Astrocyte (in vitro differentiated cells and primary cell): Measurements from ENCODE around the gene KMT5C. TPM values are rescaled to one million over a fixed set of nuclear protein-coding genes. Genes with fewer than 3 reads are reported as not detected.

Experiments used
- DNase-seq: peaks from one replicate; pipeline ENCODE4 v3.0.0-alpha.2; 2010; ENCODE audit warnings: low read depth
- FAIRE-seq: peaks from 2 replicates; lab custom pipeline; 2011; peaks lifted over from hg19 to GRCh38; lab: Jason Lieb, UNC
- H2AFZ ChIP-seq: 2 replicates; pipeline ENCODE4 v1.6.0; 2012; ENCODE audit warnings: low read depth, low read length, inconsistent platforms
- H3K27ac ChIP-seq: 2 replicates; pipeline ENCODE4 v1.5.1; 2011; ENCODE audit warnings: low read depth, low read length, inconsistent platforms
- H3K27me3 ChIP-seq: 2 replicates; pipeline ENCODE4 v1.6.0; 2011; ENCODE audit warnings: low read length, inconsistent platforms; ENCODE audit not compliant: insufficient read depth
- H3K36me3 ChIP-seq: 2 replicates; pipeline ENCODE4 v1.5.1; 2011; ENCODE audit warnings: low read length, inconsistent platforms; ENCODE audit not compliant: insufficient read depth
- H3K4me1 ChIP-seq: 2 replicates; pipeline ENCODE4 v1.5.1; 2011; ENCODE audit warnings: low read length, inconsistent platforms; ENCODE audit not compliant: insufficient read depth
- H3K4me2 ChIP-seq: 2 replicates; pipeline ENCODE4 v1.6.0; 2012; ENCODE audit warnings: low read length, inconsistent platforms
- H3K4me3 ChIP-seq: 2 replicates; pipeline ENCODE4 v1.5.1; 2011; ENCODE audit warnings: low read depth, mild to moderate bottlenecking, low read length, inconsistent platforms; ENCODE audit not compliant: insufficient read depth
- H3K79me2 ChIP-seq: 2 replicates; pipeline ENCODE4 v1.6.0; 2012; ENCODE audit warnings: mild to moderate bottlenecking, low read length, inconsistent platforms; ENCODE audit not compliant: insufficient read depth
- H3K9ac ChIP-seq: 2 replicates; pipeline ENCODE4 v1.6.0; 2012; ENCODE audit warnings: mild to moderate bottlenecking, low read length, inconsistent platforms
- H3K9me3 ChIP-seq: 2 replicates; pipeline ENCODE4 v1.5.1; 2012; ENCODE audit warnings: low read depth, mild to moderate bottlenecking, low read length, inconsistent platforms; ENCODE audit not compliant: insufficient read depth
- H4K20me1 ChIP-seq: 2 replicates; pipeline ENCODE4 v1.6.0; 2012; ENCODE audit warnings: low read length, inconsistent platforms; ENCODE audit not compliant: insufficient read depth
- H3K27ac Mint-ChIP-seq: one replicate; pipeline ENCODE4 v1.8.0; 2021; ENCODE audit warnings: mild to moderate bottlenecking, mixed read lengths; ENCODE audit not compliant: unreplicated experiment
- H3K27me3 Mint-ChIP-seq: one replicate; pipeline ENCODE4 v1.8.0; 2021; ENCODE audit warnings: low read depth, mixed read lengths; ENCODE audit not compliant: unreplicated experiment
- H3K36me3 Mint-ChIP-seq: one replicate; pipeline ENCODE4 v1.8.0; 2021; ENCODE audit warnings: low read depth, mixed read lengths; ENCODE audit not compliant: unreplicated experiment
- H3K4me1 Mint-ChIP-seq: one replicate; pipeline ENCODE4 v1.8.0; 2021; ENCODE audit warnings: low read depth, mixed read lengths; ENCODE audit not compliant: unreplicated experiment
- H3K4me3 Mint-ChIP-seq: one replicate; pipeline ENCODE4 v1.8.0; 2021; ENCODE audit warnings: mild to moderate bottlenecking, moderate library complexity, mixed read lengths; ENCODE audit not compliant: unreplicated experiment
- H3K9me3 Mint-ChIP-seq: one replicate; pipeline ENCODE4 v1.8.0; 2021; ENCODE audit warnings: mild to moderate bottlenecking, mixed read lengths; ENCODE audit not compliant: unreplicated experiment
- EZH2 ChIP-seq: IDR thresholded peaks from 2 replicates; pipeline ENCODE4 v1.6.1; 2012; ENCODE audit warnings: mild to moderate bottlenecking, low read length, inconsistent platforms; ENCODE audit not compliant: insufficient read depth
- total RNA-seq: library from RNA; stranded (reverse); gene quantifications from 2 replicates; pipeline ENCODE4 v1.2.1, GENCODE V29; 2021
- TF ChIP-seq, protein P1 (sequence below): IDR thresholded peaks from 2 replicates; pipeline ENCODE4 v1.5.1; 2011; ENCODE audit warnings: low read depth, mild to moderate bottlenecking, inconsistent platforms, low read length, moderate library complexity; ENCODE audit not compliant: insufficient read depth

The KMT5C gene
- total RNA-seq, 1 donor from 2014 or later: 14.6 TPM

DNA sequence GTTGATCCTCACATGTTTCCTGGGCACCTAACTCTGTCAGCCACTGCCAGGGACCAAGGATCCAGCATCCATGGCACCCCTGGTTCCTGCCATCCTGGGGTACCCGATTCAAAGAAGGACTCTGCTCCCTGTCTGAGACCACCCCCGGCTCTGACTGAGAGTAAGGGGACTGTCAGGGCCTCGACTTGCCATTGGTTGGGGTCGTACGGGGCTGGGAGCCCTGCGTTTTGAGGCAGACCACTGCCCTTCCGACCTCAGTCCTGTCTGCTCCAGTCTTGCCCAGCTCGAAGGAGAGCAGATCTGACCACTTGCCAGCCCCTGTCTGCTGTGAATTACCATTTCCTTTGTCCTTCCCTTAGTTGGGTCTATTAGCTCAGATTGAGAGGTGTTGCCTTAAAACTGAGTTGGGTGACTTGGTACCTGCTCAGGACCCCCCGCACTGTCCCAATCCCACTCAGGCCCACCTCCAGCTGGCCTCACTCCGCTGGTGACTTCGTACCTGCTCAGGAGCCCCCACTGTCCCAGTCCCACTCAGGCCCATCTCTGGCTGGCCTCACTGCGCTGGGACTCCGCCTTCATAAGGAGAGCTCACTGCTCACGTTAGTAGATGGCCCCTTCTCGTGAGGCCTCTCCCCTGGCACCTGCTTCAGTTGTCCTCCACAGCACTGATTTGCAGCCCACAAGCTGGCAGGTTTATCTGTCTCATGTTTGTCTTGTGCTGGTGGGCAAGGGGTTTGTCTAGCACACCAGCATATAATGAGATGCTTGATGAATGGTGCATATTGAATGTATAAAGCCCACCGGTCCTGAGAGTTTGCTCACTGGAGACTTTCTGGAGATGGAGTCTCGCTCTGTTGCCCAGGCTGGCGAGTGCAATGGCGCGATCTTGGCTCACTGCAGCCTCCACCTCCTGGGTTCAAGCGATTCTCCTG lies 50.0 kb downstream of the KMT5C start:
- Mint-ChIP-seq H3K27me3 (no peaks in the 10 kb centered on the region), H3K4me3 (peak overlapping the region; percentile 47), H3K36me3 (peaks cover 24% of the 10 kb centered on the region), H3K27ac (peak overlapping the region; percentile 41), H3K9me3 (no peaks in the 10 kb centered on the region), H3K4me1 (peaks cover 43% of the 10 kb centered on the region)
- H3K9ac ChIP-seq: peak overlapping the region; percentile 98
- H3K36me3 ChIP-seq: peaks cover 30% of the 10 kb centered on the region
- H3K4me1 ChIP-seq: peaks cover 44% of the 10 kb centered on the region
- H3K27me3 ChIP-seq: no peaks in the 10 kb centered on the region
- no peak overlapping the region for H2AFZ ChIP-seq
- H4K20me1 ChIP-seq: peaks cover 76% of the 10 kb centered on the region
- no peaks in the 10 kb centered on the region for H3K9me3 ChIP-seq
- no peak overlapping the region for H3K4me3 ChIP-seq
- no peak for DNase-seq
- H3K4me2 ChIP-seq: peak overlapping the region; percentile 97
- TF ChIP-seq, protein P1, sequence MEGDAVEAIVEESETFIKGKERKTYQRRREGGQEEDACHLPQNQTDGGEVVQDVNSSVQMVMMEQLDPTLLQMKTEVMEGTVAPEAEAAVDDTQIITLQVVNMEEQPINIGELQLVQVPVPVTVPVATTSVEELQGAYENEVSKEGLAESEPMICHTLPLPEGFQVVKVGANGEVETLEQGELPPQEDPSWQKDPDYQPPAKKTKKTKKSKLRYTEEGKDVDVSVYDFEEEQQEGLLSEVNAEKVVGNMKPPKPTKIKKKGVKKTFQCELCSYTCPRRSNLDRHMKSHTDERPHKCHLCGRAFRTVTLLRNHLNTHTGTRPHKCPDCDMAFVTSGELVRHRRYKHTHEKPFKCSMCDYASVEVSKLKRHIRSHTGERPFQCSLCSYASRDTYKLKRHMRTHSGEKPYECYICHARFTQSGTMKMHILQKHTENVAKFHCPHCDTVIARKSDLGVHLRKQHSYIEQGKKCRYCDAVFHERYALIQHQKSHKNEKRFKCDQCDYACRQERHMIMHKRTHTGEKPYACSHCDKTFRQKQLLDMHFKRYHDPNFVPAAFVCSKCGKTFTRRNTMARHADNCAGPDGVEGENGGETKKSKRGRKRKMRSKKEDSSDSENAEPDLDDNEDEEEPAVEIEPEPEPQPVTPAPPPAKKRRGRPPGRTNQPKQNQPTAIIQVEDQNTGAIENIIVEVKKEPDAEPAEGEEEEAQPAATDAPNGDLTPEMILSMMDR: no peak
- no peak for TF ChIP-seq EZH2
- peaks cover 50% of the 10 kb centered on the region for H3K79me2 ChIP-seq
- H3K27ac ChIP-seq: no peak overlapping the region
- no peak for FAIRE-seq

GRCh38 chr19:55390461-55390880 lies 50.8 kb downstream of the KMT5C start:
- peaks cover 30% of the 10 kb centered on the region for H3K36me3 ChIP-seq
- H3K36me3 Mint-ChIP-seq: peaks cover 24% of the 10 kb centered on the region
- peak overlapping the region; percentile 51 for H3K27ac Mint-ChIP-seq
- H3K9me3 Mint-ChIP-seq: no peaks in the 10 kb centered on the region
- H3K4me1 Mint-ChIP-seq: peaks cover 42% of the 10 kb centered on the region
- peak overlapping the region; percentile 58 for H3K4me3 Mint-ChIP-seq
- no peak overlapping the region for H3K27ac ChIP-seq
- FAIRE-seq (no peak), DNase-seq (no peak)
- H3K4me1 ChIP-seq: peaks cover 39% of the 10 kb centered on the region
- no peak overlapping the region for H2AFZ ChIP-seq
- H3K9me3 ChIP-seq: no peaks in the 10 kb centered on the region
- TF ChIP-seq, protein P1: no peak
- no peak for TF ChIP-seq EZH2
- no peaks in the 10 kb centered on the region for H3K27me3 ChIP-seq
- H3K4me3 ChIP-seq: no peak overlapping the region
- no peaks in the 10 kb centered on the region for H3K27me3 Mint-ChIP-seq
- H3K4me2 ChIP-seq: peak overlapping the region; percentile 97
- no peak overlapping the region for H3K9ac ChIP-seq
- H3K79me2 ChIP-seq: peaks cover 50% of the 10 kb centered on the region
- peaks cover 76% of the 10 kb centered on the region for H4K20me1 ChIP-seq
